Measurements from ENCODE around the gene RASD1.
"Not testable (repeated sequence)": the region's sequence is repeated elsewhere in the genome, so short reads cannot be mapped to it uniquely, and the experiment has no call there.

The RASD1 gene

GRCh38 chr17:17491031-17491471, 5.1 kb downstream of the RASD1 start:
- Histone ChIP-seq H3K4me2 (ENCODE audit: low read length) (no peak overlapping the region), H3K4me3 (ENCODE audit: low read length) (no peak overlapping the region), H3K9me3 (ENCODE audit: control insufficient read depth, insufficient read depth, low read length) (no peaks in the 10 kb centered on the region), H3K27ac (ENCODE audit: low read depth, low read length) (no peak overlapping the region), H3K79me2 (ENCODE audit: control insufficient read depth, low read length) (peaks cover 5% of the 10 kb centered on the region; the same call in 1 of the 2 replicates), H3K36me3 (ENCODE audit: control insufficient read depth, low read length) (peaks cover 32% of the 10 kb centered on the region), H3K9me2 (replicated peaks; ENCODE audit: control insufficient read depth, low read length) (no peaks in the 10 kb centered on the region), H3K27me3 (ENCODE audit: control insufficient read depth, low read length) (peaks cover 15% of the 10 kb centered on the region), H3K4me1 (ENCODE audit: control insufficient read depth, low read length) (peaks cover 7% of the 10 kb centered on the region), H4K20me1 (ENCODE audit: control insufficient read depth, insufficient read depth, low read depth, low read length) (0 out of 2 replicates have a peak, but pooled peaks cover 13% of the 10 kb centered on the region), H3F3A (ENCODE audit: control insufficient read depth, insufficient read depth) (no peaks in the 10 kb centered on the region)
- no peak for TF ChIP-seq EZH2phosphoT487 (IDR thresholded peaks at IDR 0.05; ENCODE audit: borderline replicate concordance, low read length)
- TF ChIP-seq, protein P1, sequence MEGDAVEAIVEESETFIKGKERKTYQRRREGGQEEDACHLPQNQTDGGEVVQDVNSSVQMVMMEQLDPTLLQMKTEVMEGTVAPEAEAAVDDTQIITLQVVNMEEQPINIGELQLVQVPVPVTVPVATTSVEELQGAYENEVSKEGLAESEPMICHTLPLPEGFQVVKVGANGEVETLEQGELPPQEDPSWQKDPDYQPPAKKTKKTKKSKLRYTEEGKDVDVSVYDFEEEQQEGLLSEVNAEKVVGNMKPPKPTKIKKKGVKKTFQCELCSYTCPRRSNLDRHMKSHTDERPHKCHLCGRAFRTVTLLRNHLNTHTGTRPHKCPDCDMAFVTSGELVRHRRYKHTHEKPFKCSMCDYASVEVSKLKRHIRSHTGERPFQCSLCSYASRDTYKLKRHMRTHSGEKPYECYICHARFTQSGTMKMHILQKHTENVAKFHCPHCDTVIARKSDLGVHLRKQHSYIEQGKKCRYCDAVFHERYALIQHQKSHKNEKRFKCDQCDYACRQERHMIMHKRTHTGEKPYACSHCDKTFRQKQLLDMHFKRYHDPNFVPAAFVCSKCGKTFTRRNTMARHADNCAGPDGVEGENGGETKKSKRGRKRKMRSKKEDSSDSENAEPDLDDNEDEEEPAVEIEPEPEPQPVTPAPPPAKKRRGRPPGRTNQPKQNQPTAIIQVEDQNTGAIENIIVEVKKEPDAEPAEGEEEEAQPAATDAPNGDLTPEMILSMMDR (IDR thresholded peaks at IDR 0.05; ENCODE audit: low read depth, low read length, poor library complexity, severe bottlenecking): no peak

GRCh38 chr17:17487998-17488397, 8.2 kb downstream of the RASD1 start:
- no peaks in the 10 kb centered on the region for H3K4me1 ChIP-seq (ENCODE audit: control insufficient read depth, low read length)
- H3K27ac ChIP-seq (ENCODE audit: low read depth, low read length): no peak overlapping the region
- no peaks in the 10 kb centered on the region for H3K9me2 ChIP-seq (replicated peaks; ENCODE audit: control insufficient read depth, low read length)
- peaks cover 32% of the 10 kb centered on the region for H3K79me2 ChIP-seq (ENCODE audit: control insufficient read depth, low read length)
- peaks cover 8% of the 10 kb centered on the region for H4K20me1 ChIP-seq (ENCODE audit: control insufficient read depth, insufficient read depth, low read depth, low read length)
- no peaks in the 10 kb centered on the region for H3K9me3 ChIP-seq (ENCODE audit: control insufficient read depth, insufficient read depth, low read length)
- no peaks in the 10 kb centered on the region for H3F3A ChIP-seq (ENCODE audit: control insufficient read depth, insufficient read depth)
- TF ChIP-seq EZH2phosphoT487 (IDR thresholded peaks at IDR 0.05; ENCODE audit: borderline replicate concordance, low read length): no peak
- TF ChIP-seq, protein P1 (IDR thresholded peaks at IDR 0.05; ENCODE audit: low read depth, low read length, poor library complexity, severe bottlenecking): no peak
- no peak overlapping the region for H3K4me3 ChIP-seq (ENCODE audit: low read length)
- H3K4me2 ChIP-seq (ENCODE audit: low read length): no peak overlapping the region
- H3K27me3 ChIP-seq (ENCODE audit: control insufficient read depth, low read length): no peaks in the 10 kb centered on the region
- peaks cover 46% of the 10 kb centered on the region for H3K36me3 ChIP-seq (ENCODE audit: control insufficient read depth, low read length)

DNA sequence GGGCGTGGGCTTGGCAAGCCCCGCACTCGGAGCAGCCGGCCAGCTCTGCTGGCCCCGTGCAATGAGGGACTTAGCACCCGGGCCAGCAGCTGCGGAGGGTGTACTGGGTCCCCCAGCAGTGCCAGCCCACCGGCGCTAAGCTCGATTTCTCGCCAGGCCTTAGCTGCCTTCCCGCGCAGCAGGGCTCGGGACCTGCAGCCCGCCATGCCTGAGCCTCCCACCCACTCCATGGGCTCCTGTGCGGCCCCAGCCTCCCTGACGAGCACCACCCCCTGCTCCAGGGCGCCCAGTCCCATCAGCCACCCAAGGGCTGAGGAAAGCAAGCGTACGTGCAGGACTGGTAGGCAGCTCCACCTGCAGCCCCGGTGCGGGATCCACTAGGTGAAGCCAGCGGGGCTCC, 9.8 kb downstream of the RASD1 start:
- not testable (repeated sequence) for H3K9me3 ChIP-seq (ENCODE audit: control insufficient read depth, insufficient read depth, low read length); H3K4me3 ChIP-seq (ENCODE audit: low read length); H3K4me2 ChIP-seq (ENCODE audit: low read length); H3K4me1 ChIP-seq (ENCODE audit: control insufficient read depth, low read length); H3F3A ChIP-seq (ENCODE audit: control insufficient read depth, insufficient read depth); H3K9me2 ChIP-seq (replicated peaks; ENCODE audit: control insufficient read depth, low read length); H3K27ac ChIP-seq (ENCODE audit: low read depth, low read length); H3K27me3 ChIP-seq (ENCODE audit: control insufficient read depth, low read length)
- Histone ChIP-seq H4K20me1 (ENCODE audit: control insufficient read depth, insufficient read depth, low read depth, low read length) (peaks cover 23% of the 10 kb centered on the region), H3K79me2 (ENCODE audit: control insufficient read depth, low read length) (peaks cover 48% of the 10 kb centered on the region), H3K36me3 (ENCODE audit: control insufficient read depth, low read length) (peaks cover 52% of the 10 kb centered on the region)

- peaks cover 8% of the 10 kb centered on the region for H3K4me1 ChIP-seq (ENCODE audit: control insufficient read depth, low read length)
- no peaks in the 10 kb centered on the region for H3K27me3 ChIP-seq (ENCODE audit: control insufficient read depth, low read length)
- no peak overlapping the region for H3K4me3 ChIP-seq (ENCODE audit: low read length)
- H3K27ac ChIP-seq (ENCODE audit: low read depth, low read length): no peak overlapping the region
- H3K79me2 ChIP-seq (ENCODE audit: control insufficient read depth, low read length): peaks cover 58% of the 10 kb centered on the region
- no peaks in the 10 kb centered on the region for H3F3A ChIP-seq (ENCODE audit: control insufficient read depth, insufficient read depth)
- TF ChIP-seq, protein P1 (IDR thresholded peaks at IDR 0.05; ENCODE audit: low read depth, low read length, poor library complexity, severe bottlenecking): no peak
- TF ChIP-seq EZH2phosphoT487 (IDR thresholded peaks at IDR 0.05; ENCODE audit: borderline replicate concordance, low read length): no peak
- H3K9me3 ChIP-seq (ENCODE audit: control insufficient read depth, insufficient read depth, low read length): no peaks in the 10 kb centered on the region
- H3K4me2 ChIP-seq (ENCODE audit: low read length): no peak overlapping the region
- H3K36me3 ChIP-seq (ENCODE audit: control insufficient read depth, low read length): peaks cover 48% of the 10 kb centered on the region
- no peaks in the 10 kb centered on the region for H3K9me2 ChIP-seq (replicated peaks; ENCODE audit: control insufficient read depth, low read length)
- H4K20me1 ChIP-seq (ENCODE audit: control insufficient read depth, insufficient read depth, low read depth, low read length): peaks cover 24% of the 10 kb centered on the region
These were observed 10.8 kb downstream of the RASD1 start for GRCh38 chr17:17485420-17485819.
